GM18520 (cell line): ENCODE results near the gene THY1.

Experiments used
- ATAC-seq: cut with Tn5 transposase; IDR thresholded peaks from one replicate; pipeline ENCODE4 v1.9.1; 2021; ENCODE audit not compliant: unreplicated experiment

Gene THY1

DNA sequence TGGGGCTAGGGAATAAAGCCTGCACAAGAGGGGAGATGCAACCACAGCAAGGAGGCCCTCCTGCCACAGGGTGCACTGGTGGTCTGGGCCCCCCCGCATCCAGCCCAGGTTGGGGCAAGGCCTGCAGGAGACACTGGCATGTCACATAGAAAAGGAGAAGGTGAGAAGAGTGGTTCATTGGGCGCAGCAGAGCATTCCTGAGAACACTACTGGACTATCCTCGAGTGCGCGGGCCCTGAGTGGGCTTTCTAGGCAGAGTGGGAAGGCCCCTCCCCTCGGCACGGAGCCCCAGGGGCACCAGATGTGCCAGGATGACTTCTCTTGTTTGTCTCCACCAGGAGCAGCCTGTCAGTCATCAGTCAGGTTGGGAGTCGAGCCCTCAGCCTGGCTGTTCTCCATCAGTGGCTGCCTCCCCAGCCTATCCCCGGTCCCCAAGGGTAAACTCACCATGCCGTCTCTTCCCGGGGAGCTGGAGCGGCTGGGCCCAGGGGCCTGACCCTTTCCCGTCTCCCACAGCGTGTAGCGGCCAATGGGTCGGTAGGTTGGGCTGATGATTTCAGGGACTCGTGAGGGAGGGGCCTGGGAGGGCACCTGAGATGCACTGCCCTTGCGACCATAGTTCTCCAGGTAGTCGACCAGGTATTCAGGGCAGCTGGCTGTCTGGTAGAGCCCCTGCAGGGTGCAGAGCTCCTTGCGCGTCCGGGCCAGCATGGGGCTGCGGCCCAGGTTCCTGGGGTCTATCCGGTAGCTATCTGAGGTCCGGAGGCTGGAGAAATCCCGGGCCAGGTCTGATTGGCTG, 50.5 kb downstream of the THY1 start:
- no peak for ATAC-seq

DNA sequence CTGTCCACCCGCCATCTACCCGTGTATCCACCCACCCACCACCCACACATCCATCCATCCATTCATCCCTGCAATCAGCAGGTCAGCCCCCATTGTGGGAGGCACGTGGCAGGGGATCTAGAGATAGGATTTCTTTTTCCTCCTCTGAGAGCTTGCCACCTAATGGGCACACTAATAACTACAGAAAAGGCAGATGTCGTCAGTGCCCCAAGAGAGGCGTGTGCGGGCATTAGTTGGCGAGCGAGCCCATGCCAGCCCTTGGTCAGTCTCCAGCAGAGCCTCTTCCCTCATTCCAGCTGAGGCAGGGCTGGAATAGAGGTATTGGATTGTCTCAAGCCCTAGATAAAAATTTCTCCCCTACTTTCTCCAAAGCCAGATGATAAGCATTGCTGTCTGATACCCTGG, 51.2 kb downstream of the THY1 start:
- no peak for ATAC-seq

DNA sequence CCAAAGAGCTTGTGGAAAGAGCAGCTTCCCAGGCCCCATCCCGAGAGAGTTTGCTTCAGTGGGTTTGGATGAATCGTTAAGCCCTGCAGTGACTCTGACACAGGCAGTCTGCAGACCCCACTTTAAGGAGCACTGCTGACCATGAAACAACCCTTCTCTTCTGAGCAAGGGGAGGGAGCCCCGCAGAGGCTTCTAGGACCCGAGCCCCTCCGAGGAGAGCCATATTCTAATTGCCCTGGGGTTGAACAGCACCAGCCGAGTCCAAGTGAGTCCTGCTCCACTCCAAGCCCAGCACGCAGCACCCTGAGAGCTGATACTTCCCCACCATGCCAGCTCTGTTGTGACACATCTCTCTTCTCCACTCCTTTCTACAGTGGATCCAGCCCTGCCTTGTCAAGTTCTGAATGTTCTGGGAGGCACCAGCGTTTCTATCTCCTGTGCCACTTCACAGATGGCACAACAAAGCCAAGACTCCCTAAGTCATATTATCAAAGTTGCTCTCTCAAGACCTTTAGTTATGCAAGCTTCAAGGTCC, 51.8 kb downstream of the THY1 start:
- ATAC-seq, result no peak

- ATAC-seq, result no peak
These were observed 52.4 kb downstream of the THY1 start for GRCh38 chr11:119370486-119371046.

GRCh38 chr11:119369132-119369925, 53.6 kb downstream of the THY1 start:
- ATAC-seq, result no peak

GRCh38 chr11:119368121-119369034, 54.6 kb downstream of the THY1 start:
- no peak for ATAC-seq

- ATAC-seq, result no peak
These were observed 55.3 kb downstream of the THY1 start for GRCh38 chr11:119367661-119368120.
